Liver (tissue), 3 donors: ENCODE results near the gene DMPK.

Experiments used
- CTCF ChIP-seq: fragments of 150-350 bp; IDR thresholded peaks from 2 replicates; pipeline ENCODE4 v1.5.1; 2017; ENCODE audit warnings: improper control_type of control experiment, low read depth, low read length; ENCODE audit not compliant: missing input control
- EGR1 ChIP-seq, 2 donors: IDR thresholded peaks; 2 replicates each; pipeline ENCODE4 v1.6.1; 2016 to 2018; ENCODE audit warnings: antibody characterized with exemption in 2 of 2, low read depth in 2 of 2
- HNF4G ChIP-seq: IDR thresholded peaks from 2 replicates; pipeline ENCODE4 v1.6.1; 2016; ENCODE audit warnings: antibody characterized with exemption
- JUND ChIP-seq, 2 donors: IDR thresholded peaks; 2 replicates each; pipeline ENCODE4 v1.6.1; 2016; ENCODE audit warnings: antibody characterized with exemption in 2 of 2
- MAX ChIP-seq: IDR thresholded peaks from 2 replicates; pipeline ENCODE4 v1.6.1; 2016; ENCODE audit warnings: antibody characterized with exemption
- RXRA ChIP-seq, 2 donors: IDR thresholded peaks; 2 replicates each; pipeline ENCODE4 v1.6.1; 2017 to 2018; ENCODE audit warnings: antibody characterized with exemption in 2 of 2, mild to moderate bottlenecking in 1 of 2
- SP1 ChIP-seq: IDR thresholded peaks from 2 replicates; pipeline ENCODE4 v1.6.1; 2018; ENCODE audit warnings: antibody characterized with exemption, mild to moderate bottlenecking
- TAF1 ChIP-seq: conservative IDR thresholded peaks from 2 replicates; pipeline ENCODE4 v1.6.1; 2016; ENCODE audit warnings: antibody characterized with exemption, mild to moderate bottlenecking
- YY1 ChIP-seq: IDR thresholded peaks from 2 replicates; pipeline ENCODE4 v1.6.1; 2016; ENCODE audit warnings: antibody characterized with exemption, mild to moderate bottlenecking
- ZBTB33 ChIP-seq: IDR thresholded peaks from 2 replicates; pipeline ENCODE4 v1.6.1; 2016; ENCODE audit warnings: antibody characterized with exemption
- donor health status: healthy.
- donor health status: healthy.

GRCh38 chr19:45771311-45771933 lies 10.9 kb downstream of the DMPK start:
- no peak for TF ChIP-seq CTCF
- TF ChIP-seq EGR1 (IDR thresholded peaks at IDR 0.05; ENCODE audit: low read depth in 2 of 2) = no peak
- TF ChIP-seq HNF4G = no peak
- TF ChIP-seq TAF1 = no peak
- no peak for TF ChIP-seq YY1
- TF ChIP-seq SP1 = no peak
- no peak for TF ChIP-seq RXRA (IDR thresholded peaks at IDR 0.05)
- no peak for TF ChIP-seq MAX
- no peak for TF ChIP-seq ZBTB33
- no peak for TF ChIP-seq JUND (IDR thresholded peaks at IDR 0.05)
